SK-N-SH treated with all-trans-retinoic acid at 6 μM for 48 hours (cell line): ENCODE measurements around the gene EML5.

Experiments
- CSDC2 ChIP-seq: fragments of 250-450 bp; sonication (Bioruptor Pico); IDR thresholded peaks from 2 replicates; pipeline ENCODE4 v1.5.0; 2020; ENCODE audit warnings: mild to moderate bottlenecking, moderate library complexity
- GLIS3 ChIP-seq: fragments of 250-450 bp; sonication (Bioruptor Pico); IDR thresholded peaks from 2 replicates; pipeline ENCODE4 v1.5.0; 2020; ENCODE audit warnings: mild to moderate bottlenecking, moderate library complexity
- ISL1 ChIP-seq: fragments of 250-450 bp; sonication (Bioruptor Pico); IDR thresholded peaks from 2 replicates; pipeline ENCODE4 v2.1.2; 2022; ENCODE audit warnings: mild to moderate bottlenecking, moderate library complexity
- PATZ1 ChIP-seq: fragments of 250-450 bp; sonication (Bioruptor Pico); IDR thresholded peaks from 2 replicates; pipeline ENCODE4 v1.8.0; 2020; ENCODE audit warnings: mild to moderate bottlenecking, moderate library complexity, borderline replicate concordance
- PPARA ChIP-seq: fragments of 250-450 bp; sonication (Bioruptor Pico); IDR thresholded peaks from 2 replicates; pipeline ENCODE4 v1.5.0; 2020; ENCODE audit warnings: mild to moderate bottlenecking, borderline replicate concordance
- RARB ChIP-seq: fragments of 250-450 bp; sonication (Bioruptor Pico); IDR thresholded peaks from 2 replicates; pipeline ENCODE4 v1.8.0; 2021; ENCODE audit warnings: mild to moderate bottlenecking, moderate library complexity
- TSHZ2 ChIP-seq: fragments of 250-450 bp; sonication (Bioruptor Pico); IDR thresholded peaks from 2 replicates; pipeline ENCODE4 v1.5.0; 2020; ENCODE audit warnings: mild to moderate bottlenecking, moderate library complexity
- ZNF8 ChIP-seq: fragments of 450-650 bp; formaldehyde crosslinking; IDR thresholded peaks from 2 replicates; pipeline ENCODE4 v1.5.0; 2020; ENCODE audit warnings: mild to moderate bottlenecking, moderate library complexity

GRCh38 chr14:88667555-88668273 is 125.0 kb downstream of the EML5 start:
- TF ChIP-seq TSHZ2 (no peak), PPARA (CRISPR knock-in tag) (no peak), ISL1 (CRISPR knock-in tag) (no peak), RARB (no peak), CSDC2 (CRISPR knock-in tag) (no peak), PATZ1 (no peak), GLIS3 (CRISPR knock-in tag) (no peak), ZNF8 (CRISPR knock-in tag) (no peak)
